K562 (cell line): ENCODE results near the gene CISTR. TPM values are rescaled to one million over a fixed set of nuclear protein-coding genes. Genes with fewer than 3 reads are reported as not detected.

ENCODE experiments used
- ATAC-seq: fragments of 200-7000 bp; cut with Tn5 transposase; 3 replicates; pipeline ENCODE4 v1.9.1; 2020; ENCODE audit warnings: moderate library complexity
- BruUV-seq: library from RNA; stranded (reverse); fragments of 400-500 nt; replicated peaks from 2 replicates; lab custom pipeline; 2021; lab: Mats Ljungman, UMichigan
- CTCF ChIA-PET: fragments of 300-600 bp; formaldehyde crosslinking; extraction: SDS; loops from one replicate; lab custom pipeline; 2021; ENCODE audit warnings: low intra/inter-chr PET ratio; lab: Yijun Ruan, JAX
- POLR2A ChIA-PET: fragments of 300-600, 350-650 bp; sonication (Branson Sonifier 250); formaldehyde crosslinking; extraction: SDS; loops from one replicate; lab custom pipeline; 2021; ENCODE audit warnings: antibody characterized with exemption, inconsistent platforms; lab: Yijun Ruan, JAX
- DNase-seq, 4 experiments: peaks; one replicate each; pipeline versions ENCODE4 v3.0.0 to v3.0.0-alpha.2; 2011 to 2018; ENCODE audit warnings: low spot score in 3 of 4, mixed read lengths in 3 of 4; ENCODE audit errors: extremely low read depth in 1 of 4
- FAIRE-seq: peaks from 2 replicates; lab custom pipeline; 2011; peaks lifted over from hg19 to GRCh38; lab: Jason Lieb, UNC
- H2AFZ ChIP-seq: 2 replicates; pipeline ENCODE4 v1.6.0; 2011; ENCODE audit warnings: low read depth, low read length, control low read depth, inconsistent platforms
- H3K27ac ChIP-seq: fragments of 200-600 bp; 3 replicates; pipeline ENCODE4 v1.8.0; 2011; ENCODE audit warnings: low read depth, mild to moderate bottlenecking, control low read depth, inconsistent platforms, low read length, moderate library complexity, mixed read lengths; ENCODE audit errors: extremely low read depth
- H3K27me3 ChIP-seq, 2 experiments: fragments of 300-600 bp in 1 of 2; 2 replicates in 1 of 2; 3 replicates in 1 of 2; pipeline versions ENCODE4 v1.6.0 to v1.8.0; 2011; ENCODE audit warnings: inconsistent platforms in 2 of 2, low read length in 2 of 2, mild to moderate bottlenecking in 1 of 2, mixed read lengths in 1 of 2, moderate library complexity in 1 of 2; ENCODE audit not compliant: control insufficient read depth in 2 of 2, insufficient read depth in 2 of 2
- H3K36me3 ChIP-seq: fragments of 300-600 bp; 3 replicates; pipeline ENCODE4 v1.8.0; 2011; ENCODE audit warnings: mild to moderate bottlenecking, low read length, inconsistent platforms; ENCODE audit not compliant: control insufficient read depth, insufficient read depth
- H3K4me1 ChIP-seq, 2 experiments: fragments of 200-600 bp in 1 of 2; replicated peaks in 1 of 2; 2 replicates in 1 of 2; 3 replicates in 1 of 2; pipeline versions ENCODE4 v1.5.1 to v1.8.0; 2011; ENCODE audit warnings: inconsistent platforms in 2 of 2, low read length in 2 of 2, mild to moderate bottlenecking in 1 of 2, mixed read lengths in 1 of 2, moderate library complexity in 1 of 2; ENCODE audit not compliant: control insufficient read depth in 2 of 2, insufficient read depth in 2 of 2
- H3K4me2 ChIP-seq: 2 replicates; pipeline ENCODE4 v1.6.1; 2011; ENCODE audit warnings: low read length, control low read depth, inconsistent platforms, mixed read lengths; ENCODE audit not compliant: insufficient read depth
- H3K4me3 ChIP-seq: fragments of 200-600 bp; sonication (generic), shearing (Covaris generic); 2 replicates; pipeline ENCODE4 v1.5.1; 2016; ENCODE audit warnings: control low read depth, inconsistent platforms
- H3K79me2 ChIP-seq: fragments of 200-600 bp; 3 replicates; pipeline ENCODE4 v1.8.0; 2011; ENCODE audit warnings: low read length, inconsistent platforms; ENCODE audit not compliant: control insufficient read depth, insufficient read depth
- H3K9ac ChIP-seq, 2 experiments: 2 replicates each; pipeline versions ENCODE4 v1.6.0 to v1.6.1; 2011; ENCODE audit warnings: low read depth in 2 of 2, low read length in 2 of 2, control low read depth in 1 of 2, inconsistent platforms in 1 of 2, mild to moderate bottlenecking in 1 of 2, mixed read lengths in 1 of 2; ENCODE audit not compliant: insufficient read depth in 1 of 2
- H3K9me1 ChIP-seq: one replicate; pipeline ENCODE4 v1.6.0; 2011; ENCODE audit warnings: inconsistent platforms, mild to moderate bottlenecking, low read length, moderate library complexity; ENCODE audit not compliant: control insufficient read depth, insufficient read depth
- H3K9me3 ChIP-seq: replicated peaks from 2 replicates; pipeline ENCODE4 v1.5.1; 2011; ENCODE audit warnings: low read depth, low read length, inconsistent platforms; ENCODE audit not compliant: control insufficient read depth, insufficient read depth
- H4K20me1 ChIP-seq: replicated peaks from 2 replicates; pipeline ENCODE4 v1.6.1; 2011; ENCODE audit warnings: low read length, inconsistent platforms, mixed read lengths; ENCODE audit not compliant: control insufficient read depth, insufficient read depth
- ATF1 ChIP-seq, 2 experiments: fragments of 450-650 bp in 1 of 2; IDR thresholded peaks; 2 replicates each; pipeline ENCODE4 v1.6.1; 2016; ENCODE audit warnings: missing compliant biosample characterization in 1 of 2, missing genetic modification characterization in 1 of 2
- EGR1 ChIP-seq: fragments of 450-650 bp; conservative IDR thresholded peaks from 2 replicates; pipeline ENCODE4 v1.6.1; 2017; ENCODE audit warnings: mild to moderate bottlenecking
- HMGXB4 ChIP-seq: sonication (generic); formaldehyde crosslinking; IDR thresholded peaks from 2 replicates; pipeline ENCODE4 v1.8.1; 2023; ENCODE audit warnings: mild to moderate bottlenecking, missing genetic modification reagents
- THAP7 ChIP-seq: fragments of 250-450 bp; sonication (Bioruptor Pico); IDR thresholded peaks from 2 replicates; pipeline ENCODE4 v1.5.0; 2021
- ZBTB17 ChIP-seq: fragments of 450-650 bp; formaldehyde crosslinking; IDR thresholded peaks from 2 replicates; pipeline ENCODE4 v1.4.0; 2020; ENCODE audit warnings: mild to moderate bottlenecking
- ZNF12 ChIP-seq: sonication (generic); formaldehyde crosslinking; IDR thresholded peaks from 2 replicates; pipeline ENCODE4 v1.4.0; 2020; ENCODE audit warnings: mild to moderate bottlenecking, missing genetic modification reagents
- ZNF217 ChIP-seq: sonication (generic); formaldehyde crosslinking; IDR thresholded peaks from 2 replicates; pipeline ENCODE4 v1.8.0; 2022; ENCODE audit warnings: mild to moderate bottlenecking, missing genetic modification reagents
- ZNF707 ChIP-seq: fragments of 250-450 bp; sonication (Bioruptor Pico); conservative IDR thresholded peaks from 2 replicates; pipeline ENCODE4 v1.8.0; 2022; ENCODE audit warnings: inconsistent platforms, mild to moderate bottlenecking, moderate library complexity
- WGBS: fragments of 100-300 bp; shearing (Covaris generic); methylation state at CpG from one replicate; pipeline ENCODE4 v1.1.6; 2016; ENCODE audit warnings: low coverage, mixed read lengths; ENCODE audit not compliant: insufficient coverage; ENCODE audit errors: missing lambda C conversion rate; 5-methylcytosine and 5-hydroxymethylcytosine counted together
- in situ Hi-C: fragments of 300-500 bp; cut with MboI; formaldehyde crosslinking; loops from 4 replicates; pipeline ENCODE4 v1.15.0; 2018; ENCODE audit warnings: inconsistent platforms, mixed read lengths
- intact Hi-C: fragments of 100-400 bp; cut with micrococcal nuclease; formaldehyde crosslinking; loops from 2 replicates; pipeline ENCODE4 v1.14.2; 2022
- polyA plus RNA-seq, 8 experiments: library from polyadenylated mRNA; depleted of rRNA in 4 of 8; stranded (reverse) in 5 of 8; unstranded in 3 of 8; fragments of >200 nt; fragmentation: Nextera tagmentation in 2 of 8; fragmentation: Illumina TruSeq in 1 of 8; extraction: Ambion mirVana in 2 of 8; extraction: Trizol in 1 of 8; gene quantifications; 2 replicates each; pipeline versions ENCODE4 v1.2.1 to v1.2.3, GENCODE V29; 2011 to 2014; ENCODE audit warnings: inconsistent platforms in 1 of 8, missing spikeins in 1 of 8
- total RNA-seq, 7 experiments: library from RNA; depleted of rRNA in 6 of 7; stranded (reverse); fragments of >200 nt in 6 of 7; fragmentation: Illumina TruSeq in 2 of 7; extraction: Trizol in 2 of 7; gene quantifications; 2 replicates each; pipeline versions ENCODE4 v1.2.1 to v1.2.3, GENCODE V29; 2011 to 2021; ENCODE audit warnings: low replicate concordance in 1 of 7

Gene CISTR
- total and polyA plus RNA-seq, 9 of the 15 experiments (the other 6 are each of a cell fraction or from before 2014, with no cell fraction given), result not detected

- CTCF ChIA-PET, result interaction anchor here (0.6 to 10.6 kb wide), 5 partner anchors 9 to 204 kb away, joined by 3 to 252 read pairs (median 8); partner anchors contain the start of gene ATP5MC2
- no TSS peak for BruUV-seq
- no peak overlapping the region for H2AFZ ChIP-seq
Observed at GRCh38 chr12:53747095-53747494, 4.7 kb downstream of the CISTR start.

More at GRCh38 chr12:53747095-53747494, 4.7 kb downstream of the CISTR start:
- H3K4me1 ChIP-seq, result peaks cover 0 to 16% of the 10 kb centered on the region in 2 experiments; a peak in 4 of 5 replicates
- no peak overlapping the region for H3K27ac ChIP-seq
- in situ Hi-C loops (no loop called here), intact Hi-C loops (loop anchor here (2.0 kb wide), 1 partner anchor 204 kb away; no protein-coding TSS in a partner anchor)
- TF ChIP-seq ZNF217 (CRISPR knock-in tag) (no peak), ATF1 (CRISPR knock-in tag; IDR thresholded peaks at IDR 0.05) (no peak), ATF1 (tag; IDR thresholded peaks at IDR 0.05) (no peak), HMGXB4 (CRISPR knock-in tag) (no peak), ZNF12 (no peak), EGR1 (no peak), ZNF707 (CRISPR knock-in tag) (no peak), ZBTB17 (CRISPR knock-in tag) (no peak), THAP7 (CRISPR knock-in tag) (no peak)
- H3K9me1 ChIP-seq, result no peaks in the 10 kb centered on the region
- H3K4me3 ChIP-seq, result no peak overlapping the region
- 0% methylated on average over 5 of the region's 5 CpGs for whole genome bisulfite sequencing
- H3K9me3 ChIP-seq, result no peaks in the 10 kb centered on the region
- no peaks in the 10 kb centered on the region; the same call in 1 of the 2 replicates for H4K20me1 ChIP-seq
- no peak for FAIRE-seq
- no peak overlapping the region for H3K4me2 ChIP-seq
- ATAC-seq, result no peak; the same call in 2 of the 3 replicates
- POLR2A ChIA-PET, result interaction anchor here (1.1 to 1.8 kb wide), 4 partner anchors 10 to 69 kb away, joined by 3 to 6 read pairs (median 4); no protein-coding TSS in a partner anchor
- H3K79me2 ChIP-seq, result no peaks in the 10 kb centered on the region
- H3K36me3 ChIP-seq, result no peaks in the 10 kb centered on the region
- H3K9ac ChIP-seq, result no peak overlapping the region
- peaks cover 46 to 89% of the 10 kb centered on the region in 2 experiments for H3K27me3 ChIP-seq
- no peak for DNase-seq
